Muscle layer of duodenum (tissue), 2 donors: ENCODE results near the gene ASIC1.

Experiments used
- H3K27ac ChIP-seq: one replicate; pipeline ENCODE4 v1.7.0; 2013; ENCODE audit warnings: mild to moderate bottlenecking, low read length
- H3K27me3 ChIP-seq: one replicate; pipeline ENCODE4 v1.7.0; 2013; ENCODE audit warnings: low read depth, mild to moderate bottlenecking, control low read depth, low read length
- H3K36me3 ChIP-seq, 2 donors: one replicate each; pipeline ENCODE4 v1.7.0; 2013; ENCODE audit warnings: low read length in 2 of 2, control low read depth in 1 of 2, mild to moderate bottlenecking in 1 of 2; ENCODE audit not compliant: insufficient read depth in 2 of 2, control insufficient read depth in 1 of 2
- H3K4me1 ChIP-seq, 2 donors: one replicate each; pipeline ENCODE4 v1.7.0; 2013; ENCODE audit warnings: low read length in 2 of 2, mild to moderate bottlenecking in 2 of 2, control low read depth in 1 of 2, moderate library complexity in 1 of 2; ENCODE audit not compliant: insufficient read depth in 2 of 2, control insufficient read depth in 1 of 2
- H3K4me3 ChIP-seq, 2 donors: one replicate each; pipeline ENCODE4 v1.7.0; 2013; ENCODE audit warnings: low read length in 2 of 2, low read depth in 1 of 2, mild to moderate bottlenecking in 1 of 2
- H3K9me3 ChIP-seq, 2 donors: one replicate each; pipeline ENCODE4 v1.7.0; 2013; ENCODE audit warnings: low read length in 2 of 2, control low read depth in 1 of 2, mild to moderate bottlenecking in 1 of 2; ENCODE audit not compliant: control insufficient read depth in 1 of 2
- donor health status: healthy.

Gene ASIC1

DNA sequence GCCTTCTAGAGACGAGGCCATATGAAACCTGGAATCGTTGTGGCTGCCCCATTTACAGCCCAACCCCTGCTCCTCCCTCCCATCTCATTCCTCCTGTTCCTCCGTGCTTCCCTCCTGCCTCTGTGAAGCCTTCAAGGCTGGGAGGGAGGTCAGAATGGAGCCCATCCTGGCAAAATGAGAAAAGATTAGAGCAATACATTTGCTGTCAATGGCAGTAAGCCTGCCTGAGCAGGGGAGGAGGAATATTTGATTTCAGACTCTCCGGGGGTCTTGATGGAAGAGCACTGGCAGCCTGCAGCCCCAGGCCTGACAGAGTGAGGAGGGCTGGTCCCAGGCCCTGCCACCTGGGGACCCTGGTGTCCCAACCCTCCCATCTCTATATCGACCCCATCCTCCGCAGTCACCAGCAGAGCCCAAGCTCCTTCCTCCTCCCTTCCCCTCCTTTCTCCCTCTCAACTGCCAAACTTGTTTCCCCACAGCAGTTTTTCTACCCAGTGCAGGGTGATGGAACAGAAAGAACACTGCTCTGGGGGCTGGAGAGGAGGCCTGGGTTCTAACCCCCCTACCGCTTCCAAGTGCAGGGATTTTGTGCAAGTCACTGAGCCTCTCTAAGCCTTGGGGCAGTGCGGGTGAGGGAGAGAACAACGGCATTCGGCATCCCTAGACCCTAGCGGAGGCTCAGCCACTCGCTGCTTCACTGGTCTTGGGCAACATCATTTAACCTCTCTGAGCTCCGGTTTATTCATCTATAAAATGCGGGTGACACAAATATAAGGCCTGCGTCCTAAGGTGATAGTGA is 16.1 kb upstream of the ASIC1 start:
- H3K27ac ChIP-seq = no peak overlapping the region
- H3K4me3 ChIP-seq = no peak overlapping the region
- H3K4me1 ChIP-seq = peaks cover 0 to 12% of the 10 kb centered on the region in 2 donors

DNA sequence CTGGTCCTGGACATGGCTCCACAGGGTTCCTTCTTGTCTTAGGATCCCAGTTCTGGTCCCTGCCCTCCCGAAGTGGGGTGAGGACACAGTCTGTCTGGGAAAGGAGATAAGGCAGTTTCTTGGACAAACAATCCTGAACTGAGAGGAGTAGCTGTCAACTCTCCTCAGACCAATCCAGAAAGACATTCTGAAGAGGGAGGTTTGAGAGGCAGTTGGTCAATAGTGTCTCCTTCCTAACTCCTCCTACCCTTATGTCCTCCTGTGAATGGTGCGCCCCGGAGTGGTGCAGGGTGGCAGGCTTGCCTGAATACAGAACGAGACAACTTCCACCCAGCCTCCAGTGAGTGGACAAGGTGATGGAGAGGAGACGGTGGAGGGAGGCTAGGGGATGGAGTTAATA is 15.4 kb upstream of the ASIC1 start:
- H3K27me3 ChIP-seq = no peaks in the 10 kb centered on the region
- H3K4me1 ChIP-seq = peaks cover 0 to 12% of the 10 kb centered on the region in 2 donors
- H3K27ac ChIP-seq = no peak overlapping the region
- no peaks in the 10 kb centered on the region for H3K9me3 ChIP-seq
- H3K4me3 ChIP-seq = no peak overlapping the region
- no peaks in the 10 kb centered on the region for H3K36me3 ChIP-seq

More for the DNA sequence above, 16.1 kb upstream of the ASIC1 start:
- Histone ChIP-seq H3K36me3 (no peaks in the 10 kb centered on the region), H3K9me3 (no peaks in the 10 kb centered on the region), H3K27me3 (no peaks in the 10 kb centered on the region)

DNA sequence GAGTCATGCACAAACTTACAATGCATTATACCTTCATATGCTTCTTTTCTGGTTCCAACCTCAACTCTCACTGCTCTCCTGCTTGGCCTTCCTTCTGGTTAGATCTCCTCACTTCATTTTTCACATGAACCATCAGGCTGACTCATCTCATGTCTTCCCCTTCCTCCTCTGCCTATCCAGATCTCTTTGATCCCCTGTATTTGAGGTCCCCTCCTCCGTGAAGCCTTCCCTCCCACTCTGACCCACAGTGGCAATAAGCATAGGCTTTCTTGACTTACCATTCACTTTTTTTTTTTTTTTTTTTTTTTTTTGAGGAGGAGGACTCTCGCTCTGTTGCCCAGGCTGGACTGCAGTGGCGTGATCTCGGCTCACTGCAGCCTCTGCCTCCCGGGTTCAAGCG is 14.7 kb upstream of the ASIC1 start:
- Histone ChIP-seq H3K4me1 (peaks cover 0 to 12% of the 10 kb centered on the region in 2 donors), H3K9me3 (no peaks in the 10 kb centered on the region), H3K27ac (no peak overlapping the region), H3K36me3 (no peaks in the 10 kb centered on the region), H3K4me3 (no peak overlapping the region), H3K27me3 (no peaks in the 10 kb centered on the region)

DNA sequence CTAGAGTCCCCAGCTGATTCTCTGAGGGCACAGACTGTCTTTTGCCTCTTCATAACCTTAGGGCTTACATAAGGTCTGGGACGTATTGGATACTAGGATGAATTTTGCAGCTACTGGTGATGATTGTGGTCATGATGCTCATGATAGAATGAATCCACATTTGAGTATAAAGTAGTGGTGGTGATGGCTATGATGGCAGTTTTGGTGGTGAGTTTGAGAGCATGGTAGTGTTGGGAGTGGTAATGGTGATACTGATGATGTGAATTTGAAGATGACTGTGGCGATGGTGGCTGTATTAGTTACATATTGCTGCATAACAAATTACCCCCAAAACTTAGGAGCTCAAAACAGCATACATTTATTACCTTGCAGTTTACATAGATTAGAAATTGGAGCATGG is 14.1 kb upstream of the ASIC1 start:
- no peak overlapping the region for H3K27ac ChIP-seq
- no peaks in the 10 kb centered on the region for H3K9me3 ChIP-seq
- H3K4me3 ChIP-seq = no peak overlapping the region
- H3K27me3 ChIP-seq = no peaks in the 10 kb centered on the region
- peaks cover 0 to 12% of the 10 kb centered on the region in 2 donors for H3K4me1 ChIP-seq
- no peaks in the 10 kb centered on the region for H3K36me3 ChIP-seq

DNA sequence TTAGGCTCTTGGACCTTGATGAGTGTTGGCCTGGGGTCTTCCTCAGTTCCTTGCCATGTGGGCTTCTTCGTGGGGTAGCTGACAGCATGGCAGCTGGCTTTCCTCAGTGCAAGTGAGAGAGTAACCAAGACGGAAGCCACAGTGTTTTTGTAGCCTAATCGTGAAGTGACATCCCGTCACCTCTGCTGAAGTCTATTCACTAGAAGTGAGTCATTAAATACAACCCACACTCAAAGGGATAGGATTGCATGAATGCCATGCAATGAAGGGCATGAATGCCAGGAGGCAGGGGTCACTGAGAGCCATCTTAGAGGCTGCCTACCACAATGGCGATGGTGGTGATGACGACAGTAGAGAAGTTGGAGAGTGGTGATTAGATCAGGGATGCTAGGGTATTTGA is 13.5 kb upstream of the ASIC1 start:
- Histone ChIP-seq H3K27ac (no peak overlapping the region), H3K4me3 (no peak overlapping the region), H3K36me3 (no peaks in the 10 kb centered on the region), H3K4me1 (peaks cover 0 to 11% of the 10 kb centered on the region in 2 donors), H3K27me3 (no peaks in the 10 kb centered on the region), H3K9me3 (no peaks in the 10 kb centered on the region)

DNA sequence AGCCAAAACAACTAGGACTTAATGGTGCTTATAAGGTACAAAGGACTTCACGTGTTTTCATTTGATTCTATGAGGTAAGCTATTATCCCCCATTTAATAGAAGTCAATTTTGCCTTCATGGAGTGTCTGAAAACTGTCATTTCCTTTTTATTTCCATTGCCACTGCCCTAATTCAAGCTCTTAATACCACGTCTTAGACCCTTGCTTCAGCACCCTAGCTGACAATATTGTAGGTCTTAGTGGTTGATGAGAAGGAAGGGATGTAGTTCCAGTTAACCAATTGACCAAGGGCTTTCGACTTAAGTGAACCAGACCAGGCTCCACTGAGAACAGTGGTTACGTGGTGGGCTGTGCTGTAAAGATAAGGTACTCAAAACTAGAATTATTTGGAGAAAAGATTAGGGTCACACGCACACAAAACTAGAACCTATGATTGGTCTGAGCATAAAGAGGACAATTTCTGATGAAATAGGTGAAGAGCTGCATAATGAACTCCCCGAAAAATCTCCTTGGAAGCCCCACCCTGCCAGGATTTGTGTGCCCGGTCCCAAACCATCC is 9.6 kb upstream of the ASIC1 start:
- no peak overlapping the region for H3K4me3 ChIP-seq
- H3K9me3 ChIP-seq = no peaks in the 10 kb centered on the region
- H3K27me3 ChIP-seq = no peaks in the 10 kb centered on the region
- peaks cover 0 to 15% of the 10 kb centered on the region in 2 donors for H3K4me1 ChIP-seq
- no peak overlapping the region for H3K27ac ChIP-seq
- no peaks in the 10 kb centered on the region for H3K36me3 ChIP-seq

DNA sequence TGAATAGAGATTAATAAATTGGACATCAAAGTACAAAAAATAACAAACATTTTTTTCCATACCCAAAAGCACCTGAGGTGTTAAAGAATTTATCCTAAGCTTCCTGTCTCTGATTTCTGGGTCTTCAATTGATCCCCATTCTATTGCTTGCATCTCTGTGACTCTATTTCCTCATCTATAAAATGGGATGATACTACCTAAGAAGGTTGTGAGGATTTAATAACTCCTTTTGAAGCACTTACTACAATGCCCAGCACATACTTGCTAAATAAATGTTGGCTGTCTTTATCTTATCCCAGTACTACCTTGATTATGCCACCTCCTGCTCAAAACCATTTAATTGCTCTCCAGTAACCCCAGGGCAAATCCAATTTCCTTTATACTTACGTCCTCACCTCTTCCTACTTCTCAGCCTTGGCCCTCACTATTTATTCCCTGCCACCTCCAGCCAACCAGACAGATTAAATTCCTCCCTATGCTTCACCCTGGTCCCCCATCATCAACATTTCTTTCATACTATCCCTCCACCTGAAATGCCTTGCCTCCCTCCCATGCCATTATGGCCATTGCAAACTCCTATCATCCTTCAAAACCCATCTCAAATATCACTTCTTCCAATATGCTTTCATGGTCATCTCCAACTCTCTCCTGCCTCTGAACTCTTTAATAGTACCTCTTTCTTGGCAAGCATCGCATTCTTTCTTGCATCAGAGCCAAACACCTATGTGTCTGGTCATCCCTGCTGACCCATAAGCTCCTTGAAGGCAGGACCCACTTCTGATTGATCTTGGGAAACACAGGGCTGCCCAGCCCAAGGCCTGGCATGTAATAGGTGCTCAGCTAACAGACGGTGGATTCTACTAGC is 7.9 kb upstream of the ASIC1 start:
- no peak overlapping the region for H3K4me3 ChIP-seq
- H3K4me1 ChIP-seq = peaks cover 0 to 15% of the 10 kb centered on the region in 2 donors
- no peaks in the 10 kb centered on the region for H3K27me3 ChIP-seq
- no peak overlapping the region for H3K27ac ChIP-seq
- H3K36me3 ChIP-seq = no peaks in the 10 kb centered on the region
- no peaks in the 10 kb centered on the region for H3K9me3 ChIP-seq

DNA sequence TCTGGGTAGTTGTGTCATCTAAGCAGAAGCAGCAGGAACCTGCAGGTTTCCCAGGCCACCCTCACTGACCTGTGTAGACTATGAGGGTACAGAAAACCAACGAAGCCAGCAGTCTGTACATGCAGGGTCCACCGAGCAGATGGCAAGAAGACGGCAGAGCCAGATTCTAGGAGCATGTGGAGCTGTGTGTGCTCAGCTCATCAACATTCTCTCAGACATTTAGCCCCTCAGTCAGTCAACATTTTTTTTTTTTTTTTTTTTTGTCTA is 7.3 kb upstream of the ASIC1 start:
- H3K4me3 ChIP-seq = no peak overlapping the region
- no peaks in the 10 kb centered on the region for H3K27me3 ChIP-seq
- H3K9me3 ChIP-seq = no peaks in the 10 kb centered on the region
- H3K4me1 ChIP-seq = peaks cover 0 to 15% of the 10 kb centered on the region in 2 donors
- H3K27ac ChIP-seq = no peak overlapping the region
- no peaks in the 10 kb centered on the region for H3K36me3 ChIP-seq

DNA sequence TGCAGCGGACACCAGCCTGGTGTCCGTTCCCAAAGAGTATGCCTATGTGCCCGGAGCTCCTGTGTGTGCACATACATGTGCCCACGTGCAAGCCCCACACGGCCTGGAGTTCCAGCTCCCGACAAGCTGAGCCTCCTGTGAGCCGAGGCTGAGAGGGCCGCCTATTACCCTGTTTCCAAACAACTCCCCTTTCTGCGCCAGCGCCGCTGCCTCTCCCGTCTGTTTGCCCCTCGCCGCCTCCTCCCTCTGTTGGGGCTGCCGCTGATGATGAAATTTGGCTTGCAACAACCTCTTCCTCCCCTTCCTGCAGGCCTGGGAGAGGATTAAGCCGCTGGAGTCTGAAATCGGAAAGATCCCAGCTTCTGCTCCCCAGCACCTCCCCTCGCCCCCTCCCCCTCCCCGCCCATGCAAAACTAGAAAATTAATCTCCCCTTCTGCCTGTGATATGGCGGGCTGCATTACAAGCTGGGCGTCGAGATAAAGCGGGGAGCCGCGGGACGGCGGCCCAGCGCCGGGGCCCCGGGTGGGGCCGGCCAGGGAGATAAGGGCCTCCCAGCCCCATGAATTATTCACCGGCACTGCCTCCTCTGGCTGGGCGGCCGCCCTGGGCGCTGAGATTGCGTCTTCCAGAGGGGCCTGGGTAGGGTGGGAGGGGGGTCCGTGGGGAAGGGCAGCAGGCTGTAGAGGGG is 6.8 kb upstream of the ASIC1 start:
- Histone ChIP-seq H3K27ac (no peak overlapping the region), H3K36me3 (no peaks in the 10 kb centered on the region)

DNA sequence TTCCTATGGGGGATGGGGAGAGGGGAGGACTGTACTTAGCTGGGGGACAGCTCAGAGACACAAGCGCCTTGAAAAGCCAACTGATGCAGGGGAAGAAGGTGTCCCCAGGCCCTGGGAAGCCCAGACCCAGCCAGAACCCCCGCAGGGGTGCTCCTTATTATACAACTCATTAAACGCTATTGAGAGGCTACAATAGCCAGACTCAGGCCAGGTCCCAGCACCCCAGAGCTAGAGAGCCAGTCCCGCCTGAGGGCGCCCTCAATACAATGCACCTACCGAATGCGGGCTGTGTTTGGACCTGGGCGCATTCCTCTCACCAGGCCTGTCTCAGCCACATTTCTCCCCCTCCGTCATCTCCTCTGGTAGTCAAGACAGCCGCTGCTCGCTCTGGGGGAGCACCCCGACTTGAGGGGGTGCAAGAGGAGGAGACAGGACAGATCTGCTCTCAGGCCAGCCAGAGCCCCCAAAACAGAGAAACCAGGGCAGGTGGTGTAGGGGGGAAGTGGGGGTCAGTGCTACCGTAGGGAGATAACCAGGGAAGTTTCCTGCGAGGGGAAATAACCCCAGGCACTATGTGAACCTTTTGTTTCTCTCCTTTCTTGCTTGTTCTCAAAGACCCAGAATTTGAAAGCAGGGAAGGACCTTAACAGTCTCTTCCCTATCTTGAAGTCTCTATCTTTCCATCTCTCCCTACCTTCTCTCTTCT is 6.1 kb upstream of the ASIC1 start:
- Histone ChIP-seq H3K36me3 (no peaks in the 10 kb centered on the region), H3K4me1 (peaks cover 5 to 21% of the 10 kb centered on the region in 2 donors), H3K27me3 (no peaks in the 10 kb centered on the region), H3K27ac (no peak overlapping the region), H3K4me3 (no peak overlapping the region), H3K9me3 (no peaks in the 10 kb centered on the region)

More for the DNA sequence above, 6.8 kb upstream of the ASIC1 start:
- H3K4me1 ChIP-seq = peaks cover 0 to 15% of the 10 kb centered on the region in 2 donors
- H3K27me3 ChIP-seq = no peaks in the 10 kb centered on the region
- peak overlapping the region in 1 of 2 donors; percentile 25 for H3K4me3 ChIP-seq
- no peaks in the 10 kb centered on the region for H3K9me3 ChIP-seq
